GM19455 (cell line): ENCODE measurements around the gene TBC1D1.

Experiments used
- ATAC-seq: cut with Tn5 transposase; IDR thresholded peaks from one replicate; pipeline ENCODE4 v1.9.1; 2021; ENCODE audit not compliant: unreplicated experiment

Gene TBC1D1

DNA sequence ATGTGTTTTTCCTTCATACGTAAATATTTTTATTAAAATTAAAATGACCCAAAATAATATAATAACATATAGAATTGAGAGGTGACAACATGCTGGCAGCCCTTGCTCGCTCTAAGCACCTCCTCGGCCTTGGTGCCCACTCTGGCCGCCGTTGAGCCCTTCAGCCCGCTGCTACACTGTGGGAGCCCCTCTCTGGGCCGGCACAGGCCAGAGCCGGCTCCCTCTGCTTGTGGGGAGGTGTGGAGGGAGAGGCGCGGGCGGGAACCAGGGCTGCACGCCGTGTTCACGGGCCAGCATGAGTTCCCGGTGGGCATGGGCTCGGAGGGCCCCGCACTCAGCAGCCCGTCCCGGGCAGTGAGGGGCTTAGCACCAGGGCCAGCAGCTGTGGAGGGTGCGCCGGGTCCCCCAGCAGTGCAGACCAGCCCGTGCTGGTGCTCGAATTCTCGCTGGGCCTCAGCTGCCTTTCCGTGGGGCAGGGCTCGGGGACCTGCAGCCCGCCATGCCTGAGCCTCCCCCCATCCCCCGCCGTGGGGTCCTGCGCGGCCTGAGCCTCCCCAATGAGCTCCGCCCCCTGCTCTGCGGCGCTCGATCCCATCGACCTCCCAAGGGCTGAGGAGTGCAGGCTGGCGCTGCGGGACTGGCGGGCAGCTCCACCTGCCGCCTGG is 291.6 kb downstream of the TBC1D1 start:
- ATAC-seq, result no peak

DNA sequence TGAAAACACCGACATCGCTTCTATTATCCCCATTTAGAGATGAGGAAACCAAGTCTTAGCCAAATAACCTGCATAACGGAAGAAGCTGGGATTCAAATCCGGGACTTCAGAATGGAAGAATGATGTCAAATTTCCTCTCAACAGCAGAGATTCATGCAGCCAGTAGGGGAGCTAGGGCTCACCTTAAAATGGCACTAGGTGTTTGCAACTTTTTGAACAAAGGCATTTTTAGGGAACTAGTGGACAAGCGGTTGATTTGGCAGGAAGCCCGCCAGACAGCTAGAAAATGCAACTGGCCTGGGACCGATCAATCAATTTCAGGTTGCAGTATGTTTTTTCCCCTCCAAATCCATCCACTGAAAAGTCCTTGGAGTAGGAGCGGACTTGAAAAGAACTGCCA is 293.5 kb downstream of the TBC1D1 start:
- ATAC-seq, result no peak

DNA sequence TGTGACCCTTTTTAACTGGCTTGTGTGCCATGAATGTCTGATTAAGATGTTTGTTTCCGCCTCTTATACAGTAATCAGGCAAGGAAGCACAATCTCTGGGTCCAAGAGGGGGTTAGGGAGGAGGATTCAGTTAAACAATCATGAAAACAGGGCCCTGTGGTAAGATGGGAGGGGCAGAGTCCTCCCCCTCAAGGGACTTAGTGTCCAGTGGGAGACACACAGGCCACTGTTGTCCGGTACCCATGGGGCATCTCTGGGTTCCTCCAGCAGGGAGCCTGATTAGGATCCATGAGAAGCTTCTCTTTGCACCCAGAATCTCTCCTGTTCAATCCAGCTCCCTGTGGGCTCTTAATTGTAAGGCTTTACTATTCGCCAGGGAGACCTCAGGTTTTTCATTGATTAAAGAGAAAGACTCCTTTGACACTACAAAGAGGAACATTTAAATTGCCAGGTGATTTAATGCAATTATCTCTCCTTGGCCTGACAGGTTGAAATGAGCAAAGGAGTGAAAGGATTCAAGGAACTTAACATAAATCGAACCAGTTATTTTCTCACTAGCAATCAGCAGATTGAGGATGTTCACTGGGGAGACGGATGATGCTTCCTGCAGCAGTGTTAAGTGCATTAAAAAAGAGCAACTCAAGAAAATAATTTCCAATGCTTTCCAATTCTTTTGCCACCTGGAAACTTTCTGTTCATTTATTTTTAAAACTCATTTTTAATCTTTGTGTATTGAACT is 294.7 kb downstream of the TBC1D1 start:
- no peak for ATAC-seq

DNA sequence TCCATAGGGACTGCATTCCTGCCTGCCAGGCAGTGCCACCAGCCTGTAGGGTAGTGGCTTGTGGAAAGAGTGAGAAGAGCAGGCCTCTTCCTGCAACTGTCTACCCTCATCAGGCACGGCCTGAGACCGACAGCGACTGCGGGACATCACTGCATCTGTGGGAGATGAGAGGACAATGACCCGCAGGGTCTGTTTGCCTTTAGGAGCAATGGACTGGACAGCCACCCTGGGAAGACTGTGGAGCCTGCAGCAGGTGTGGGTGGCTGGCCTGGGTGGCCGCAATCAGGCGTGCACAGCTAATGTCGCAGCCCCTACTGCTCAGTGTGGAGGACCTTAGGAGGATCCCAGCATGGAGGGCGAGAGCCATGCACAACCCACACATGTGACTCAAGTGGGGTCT is 297.3 kb downstream of the TBC1D1 start:
- no peak for ATAC-seq

DNA sequence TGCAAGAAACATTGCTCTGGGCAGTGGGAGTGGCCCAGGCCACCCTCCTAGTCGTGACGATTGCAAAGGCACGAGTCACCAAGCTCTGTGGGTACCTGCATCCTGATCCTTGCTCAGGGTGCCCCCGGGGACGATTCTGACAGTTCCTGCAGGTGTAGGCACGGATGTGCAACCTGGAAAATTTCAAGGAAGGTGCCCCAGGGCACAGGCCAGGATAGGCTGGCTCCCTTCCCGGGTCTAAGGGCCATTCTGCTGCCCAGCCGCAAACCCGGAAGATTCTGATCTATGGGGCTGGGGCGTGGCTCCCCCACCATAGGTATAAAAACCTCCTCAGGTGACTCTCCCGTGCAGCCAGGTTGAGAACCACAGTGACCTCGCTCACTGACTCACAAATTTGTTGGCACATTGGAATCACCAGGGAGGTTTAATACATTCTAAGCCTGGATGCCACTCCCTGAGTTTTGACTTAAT is 297.8 kb downstream of the TBC1D1 start:
- ATAC-seq, result no peak
